Measurements from ENCODE around the gene PNCK.

GRCh38 chrX:153669901-153670731, 3.5 kb downstream of the PNCK start:
- TF ChIP-seq USF1 (IDR thresholded peaks at IDR 0.05) (no peak), ZBTB7A (IDR thresholded peaks at IDR 0.05; ENCODE audit: low read depth) (no peak), REST (IDR thresholded peaks at IDR 0.05; ENCODE audit: low read depth) (no peak), EP300 (IDR thresholded peaks at IDR 0.05; ENCODE audit: borderline replicate concordance) (no peak)
